ENCODE measurements around the gene PCDHGC3. TPM values are rescaled to one million over a fixed set of nuclear protein-coding genes. Genes with fewer than 3 reads are reported as not detected.

Gene PCDHGC3
- total RNA-seq, 3 donors from 2014 or later, result 0.22 to 0.55 (median 0.48) TPM

- Mint-ChIP-seq H3K27me3 (ENCODE audit: low read depth) (peaks cover 54% of the 10 kb centered on the region), H3K9me3 (no peaks in the 10 kb centered on the region), H3K4me3 (peak overlapping the region; percentile 87), H3K36me3 (ENCODE audit: insufficient read depth) (no peaks in the 10 kb centered on the region), H3K4me1 (ENCODE audit: low read depth) (peaks cover 21% of the 10 kb centered on the region)
- ATAC-seq (no peak), DNase-seq (no peak)
Observed at GRCh38 chr5:141477044-141477575, 1.3 kb downstream of the PCDHGC3 start.

GRCh38 chr5:141477815-141478214, 2.0 kb downstream of the PCDHGC3 start:
- ATAC-seq, result no peak
- Mint-ChIP-seq H3K4me3 (no peak overlapping the region), H3K9me3 (no peaks in the 10 kb centered on the region)

GRCh38 chr5:141478321-141478945, 2.7 kb downstream of the PCDHGC3 start:
- Mint-ChIP-seq H3K9me3 (no peaks in the 10 kb centered on the region), H3K4me3 (no peak overlapping the region), H3K4me1 (ENCODE audit: low read depth) (peaks cover 21% of the 10 kb centered on the region), H3K27me3 (ENCODE audit: low read depth) (peaks cover 67% of the 10 kb centered on the region), H3K36me3 (ENCODE audit: insufficient read depth) (no peaks in the 10 kb centered on the region)
- ATAC-seq (no peak), DNase-seq (no peak)

More at GRCh38 chr5:141477815-141478214, 2.0 kb downstream of the PCDHGC3 start:
- Mint-ChIP-seq H3K4me1 (ENCODE audit: low read depth) (peaks cover 21% of the 10 kb centered on the region), H3K36me3 (ENCODE audit: insufficient read depth) (no peaks in the 10 kb centered on the region), H3K27me3 (ENCODE audit: low read depth) (peaks cover 61% of the 10 kb centered on the region)
- DNase-seq, result no peak

- no peak for ATAC-seq
- no peaks in the 10 kb centered on the region for H3K9me3 Mint-ChIP-seq
- H3K4me3 Mint-ChIP-seq, result no peak overlapping the region
- peaks cover 25% of the 10 kb centered on the region for H3K4me1 Mint-ChIP-seq (ENCODE audit: low read depth)
- H3K27me3 Mint-ChIP-seq (ENCODE audit: low read depth), result peaks cover 77% of the 10 kb centered on the region
- no peak for DNase-seq
- H3K36me3 Mint-ChIP-seq (ENCODE audit: insufficient read depth), result no peaks in the 10 kb centered on the region
Observed at GRCh38 chr5:141479776-141480175, 4.0 kb downstream of the PCDHGC3 start.

- Mint-ChIP-seq H3K36me3 (ENCODE audit: insufficient read depth) (no peaks in the 10 kb centered on the region), H3K9me3 (no peaks in the 10 kb centered on the region), H3K4me1 (ENCODE audit: low read depth) (peaks cover 14% of the 10 kb centered on the region), H3K4me3 (no peak overlapping the region), H3K27me3 (ENCODE audit: low read depth) (peaks cover 80% of the 10 kb centered on the region)
- ATAC-seq (no peak), DNase-seq (no peak)
Observed at GRCh38 chr5:141483902-141484301, 8.1 kb downstream of the PCDHGC3 start.

GRCh38 chr5:141484310-141484640, 8.5 kb downstream of the PCDHGC3 start:
- H3K4me1 Mint-ChIP-seq (ENCODE audit: low read depth), result peaks cover 14% of the 10 kb centered on the region
- ATAC-seq, result no peak

GRCh38 chr5:141484641-141485311, 9.0 kb downstream of the PCDHGC3 start, which contains the start of gene PCDHGC4:
Gene PCDHGC4, plus strand, starts transcription at chr5:141485030. Its CDS starts 144 bp downstream, at chr5:141485174.
- peak; percentile 65 to 66 for ATAC-seq
- Mint-ChIP-seq H3K9me3 (no peaks in the 10 kb centered on the region), H3K4me3 (peak within 1 kb of the TSS; percentile 30), H3K27me3 (ENCODE audit: low read depth) (peaks cover 81% of the 10 kb centered on the region), H3K4me1 (ENCODE audit: low read depth) (peaks cover 14% of the 10 kb centered on the region), H3K36me3 (ENCODE audit: insufficient read depth) (no peaks in the 10 kb centered on the region)
- no peak for DNase-seq

More at GRCh38 chr5:141484310-141484640, 8.5 kb downstream of the PCDHGC3 start:
- H3K27me3 Mint-ChIP-seq (ENCODE audit: low read depth), result peaks cover 82% of the 10 kb centered on the region
- no peak for DNase-seq
- no peaks in the 10 kb centered on the region for H3K36me3 Mint-ChIP-seq (ENCODE audit: insufficient read depth)
- H3K9me3 Mint-ChIP-seq, result no peaks in the 10 kb centered on the region
- H3K4me3 Mint-ChIP-seq, result no peak overlapping the region

- Mint-ChIP-seq H3K36me3 (ENCODE audit: insufficient read depth) (no peaks in the 10 kb centered on the region), H3K4me3 (peak overlapping the region; percentile 30), H3K9me3 (no peaks in the 10 kb centered on the region), H3K4me1 (ENCODE audit: low read depth) (peaks cover 14% of the 10 kb centered on the region), H3K27me3 (ENCODE audit: low read depth) (peaks cover 82% of the 10 kb centered on the region)
- ATAC-seq (no peak), DNase-seq (no peak)
Observed at GRCh38 chr5:141485321-141486055, 9.7 kb downstream of the PCDHGC3 start.

- DNase-seq, result no peak
- H3K9me3 Mint-ChIP-seq, result no peaks in the 10 kb centered on the region
- H3K4me1 Mint-ChIP-seq (ENCODE audit: low read depth), result peaks cover 14% of the 10 kb centered on the region
- no peak for ATAC-seq
- H3K4me3 Mint-ChIP-seq, result no peak overlapping the region
- no peaks in the 10 kb centered on the region for H3K36me3 Mint-ChIP-seq (ENCODE audit: insufficient read depth)
- peaks cover 84% of the 10 kb centered on the region for H3K27me3 Mint-ChIP-seq (ENCODE audit: low read depth)
Observed at GRCh38 chr5:141486091-141486490, 10.3 kb downstream of the PCDHGC3 start.

GRCh38 chr5:141487131-141487530, 11.4 kb downstream of the PCDHGC3 start:
- Mint-ChIP-seq H3K27me3 (ENCODE audit: low read depth) (peaks cover 91% of the 10 kb centered on the region), H3K4me1 (ENCODE audit: low read depth) (peaks cover 17% of the 10 kb centered on the region), H3K9me3 (no peaks in the 10 kb centered on the region), H3K36me3 (ENCODE audit: insufficient read depth) (no peaks in the 10 kb centered on the region), H3K4me3 (no peak overlapping the region)
- no peak for DNase-seq
- ATAC-seq, result no peak

- peaks cover 20% of the 10 kb centered on the region for H3K4me1 Mint-ChIP-seq (ENCODE audit: low read depth)
- ATAC-seq (no peak), DNase-seq (no peak)
- H3K27me3 Mint-ChIP-seq (ENCODE audit: low read depth), result peaks cover 85% of the 10 kb centered on the region
- H3K4me3 Mint-ChIP-seq, result no peak within 1 kb of the TSS
- no peaks in the 10 kb centered on the region for H3K36me3 Mint-ChIP-seq (ENCODE audit: insufficient read depth)
- H3K9me3 Mint-ChIP-seq, result no peaks in the 10 kb centered on the region
Observed at GRCh38 chr5:141488591-141489561, 13.1 kb downstream of the PCDHGC3 start, which contains the start of gene PCDHGC5. Gene PCDHGC5, plus strand, starts transcription at chr5:141489081. Its CDS starts 160 bp downstream, at chr5:141489241.

GRCh38 chr5:141489841-141490240, 14.1 kb downstream of the PCDHGC3 start:
- Mint-ChIP-seq H3K36me3 (ENCODE audit: insufficient read depth) (no peaks in the 10 kb centered on the region), H3K27me3 (ENCODE audit: low read depth) (peaks cover 87% of the 10 kb centered on the region), H3K4me1 (ENCODE audit: low read depth) (peaks cover 15% of the 10 kb centered on the region), H3K4me3 (no peak overlapping the region), H3K9me3 (no peaks in the 10 kb centered on the region)
- DNase-seq, result no peak
- ATAC-seq, result no peak

GRCh38 chr5:141490271-141490670, 14.5 kb downstream of the PCDHGC3 start:
- ATAC-seq (no peak), DNase-seq (no peak)
- peaks cover 11% of the 10 kb centered on the region for H3K4me1 Mint-ChIP-seq (ENCODE audit: low read depth)
- H3K9me3 Mint-ChIP-seq, result no peaks in the 10 kb centered on the region
- H3K27me3 Mint-ChIP-seq (ENCODE audit: low read depth), result peaks cover 87% of the 10 kb centered on the region
- H3K36me3 Mint-ChIP-seq (ENCODE audit: insufficient read depth), result no peaks in the 10 kb centered on the region
- H3K4me3 Mint-ChIP-seq, result no peak overlapping the region

Measured in activated T-cell treated with anti-CD3 and anti-CD28 coated beads, Interleukin-2, amount 50 U/mL, for 4 hours (primary cell).